Type B pancreatic cell (in vitro differentiated cells): ENCODE results near the gene UPK1B. TPM values are rescaled to one million over a fixed set of nuclear protein-coding genes. Genes with fewer than 3 reads are reported as not detected.

Source experiments
- DNase-seq: peaks from one replicate; pipeline ENCODE4 v3.0.0; 2021; ENCODE audit warnings: mixed read lengths; ENCODE audit not compliant: unreplicated experiment; ENCODE audit errors: extremely low spot score
- H3K27ac Mint-ChIP-seq: 2 replicates; pipeline ENCODE4 v1.8.0; 2021; ENCODE audit warnings: mild to moderate bottlenecking, mixed read lengths
- H3K27me3 Mint-ChIP-seq: 2 replicates; pipeline ENCODE4 v1.8.0; 2021; ENCODE audit warnings: mixed read lengths
- H3K36me3 Mint-ChIP-seq: 2 replicates; pipeline ENCODE4 v1.8.0; 2021; ENCODE audit warnings: mixed read lengths
- H3K4me1 Mint-ChIP-seq: one replicate; pipeline ENCODE4 v1.8.0; 2021; ENCODE audit warnings: mixed read lengths; ENCODE audit not compliant: unreplicated experiment
- H3K4me3 Mint-ChIP-seq: 2 replicates; pipeline ENCODE4 v1.8.0; 2021; ENCODE audit warnings: mild to moderate bottlenecking, mixed read lengths
- H3K9me3 Mint-ChIP-seq: 2 replicates; pipeline ENCODE4 v1.8.0; 2021; ENCODE audit warnings: mixed read lengths
- total RNA-seq: library from RNA; stranded (reverse); gene quantifications from 2 replicates; pipeline ENCODE4 v1.2.1, GENCODE V29; 2021; ENCODE audit warnings: low replicate concordance
- TF ChIP-seq, protein P1 (sequence below): fragments of 200-600 bp; sonication (generic); conservative IDR thresholded peaks from 2 replicates; pipeline ENCODE4 v1.5.0; 2021; ENCODE audit warnings: antibody characterized with exemption, mild to moderate bottlenecking

The UPK1B gene
- total RNA-seq, 1 donor from 2014 or later: 49.2 TPM

DNA sequence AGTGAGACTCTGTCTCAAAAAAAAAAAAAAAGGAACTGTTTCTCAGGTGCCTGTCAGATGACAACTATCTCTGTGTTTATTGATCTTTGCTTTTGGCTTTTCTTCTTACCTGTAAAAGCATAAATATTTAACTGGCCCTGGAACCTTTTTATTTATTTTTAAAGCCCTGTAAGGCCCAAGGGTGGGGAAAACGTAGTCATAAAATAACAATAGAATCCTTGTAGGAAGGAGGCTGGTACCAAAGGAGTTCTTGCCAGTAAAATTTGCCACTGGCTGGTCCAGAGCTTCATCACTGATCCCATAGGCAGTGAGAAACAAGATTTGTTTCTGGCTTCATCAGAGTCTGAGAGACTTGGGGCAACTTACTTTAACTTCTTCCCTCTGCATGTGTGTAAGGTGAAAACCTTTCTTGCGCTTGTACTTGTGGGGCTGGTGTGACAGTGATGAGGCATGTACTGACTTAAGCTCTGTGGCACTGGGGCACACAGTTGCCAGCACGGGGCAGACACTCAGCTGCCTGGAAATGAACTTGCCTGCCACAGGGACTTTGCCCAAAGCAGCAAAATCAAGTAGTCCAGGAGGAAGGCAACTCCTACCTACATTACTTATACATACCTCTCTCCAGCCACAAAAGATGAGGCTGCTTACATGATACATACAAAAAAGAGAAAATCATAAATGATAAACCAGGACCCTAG is 47.7 kb downstream of the UPK1B start:
- DNase-seq: no peak
- Mint-ChIP-seq H3K4me1 (no peaks in the 10 kb centered on the region), H3K27me3 (no peaks in the 10 kb centered on the region), H3K9me3 (no peaks in the 10 kb centered on the region), H3K4me3 (no peak overlapping the region), H3K27ac (no peak overlapping the region), H3K36me3 (peaks cover 32% of the 10 kb centered on the region)
- TF ChIP-seq, protein P1, sequence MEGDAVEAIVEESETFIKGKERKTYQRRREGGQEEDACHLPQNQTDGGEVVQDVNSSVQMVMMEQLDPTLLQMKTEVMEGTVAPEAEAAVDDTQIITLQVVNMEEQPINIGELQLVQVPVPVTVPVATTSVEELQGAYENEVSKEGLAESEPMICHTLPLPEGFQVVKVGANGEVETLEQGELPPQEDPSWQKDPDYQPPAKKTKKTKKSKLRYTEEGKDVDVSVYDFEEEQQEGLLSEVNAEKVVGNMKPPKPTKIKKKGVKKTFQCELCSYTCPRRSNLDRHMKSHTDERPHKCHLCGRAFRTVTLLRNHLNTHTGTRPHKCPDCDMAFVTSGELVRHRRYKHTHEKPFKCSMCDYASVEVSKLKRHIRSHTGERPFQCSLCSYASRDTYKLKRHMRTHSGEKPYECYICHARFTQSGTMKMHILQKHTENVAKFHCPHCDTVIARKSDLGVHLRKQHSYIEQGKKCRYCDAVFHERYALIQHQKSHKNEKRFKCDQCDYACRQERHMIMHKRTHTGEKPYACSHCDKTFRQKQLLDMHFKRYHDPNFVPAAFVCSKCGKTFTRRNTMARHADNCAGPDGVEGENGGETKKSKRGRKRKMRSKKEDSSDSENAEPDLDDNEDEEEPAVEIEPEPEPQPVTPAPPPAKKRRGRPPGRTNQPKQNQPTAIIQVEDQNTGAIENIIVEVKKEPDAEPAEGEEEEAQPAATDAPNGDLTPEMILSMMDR: no peak

DNA sequence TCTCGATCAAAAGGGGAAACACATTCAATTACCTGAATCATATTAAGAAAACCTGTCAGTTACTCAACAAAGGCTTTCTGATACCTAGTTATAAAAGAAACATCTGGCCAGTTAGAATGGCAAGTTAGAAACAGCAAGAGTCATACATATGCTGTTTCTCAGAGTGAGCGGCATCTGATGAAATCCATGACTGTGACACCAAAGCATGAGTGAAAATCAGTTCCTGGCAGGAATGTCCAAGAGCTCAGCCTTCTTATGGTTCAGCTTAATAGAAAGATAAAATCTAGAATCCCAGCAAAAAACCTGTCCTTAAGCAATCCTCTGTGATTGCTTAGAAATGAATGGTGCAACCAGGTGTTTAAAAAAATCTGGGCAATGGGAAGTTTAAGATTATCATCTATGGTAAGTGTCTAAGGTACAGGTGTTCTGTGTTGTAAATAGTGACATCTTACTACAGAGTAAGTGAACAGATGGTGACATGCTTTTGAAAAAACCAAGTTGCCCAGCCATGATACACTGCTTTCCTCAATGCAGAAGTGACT is 48.5 kb downstream of the UPK1B start:
- H3K4me1 Mint-ChIP-seq: no peaks in the 10 kb centered on the region
- peaks cover 34% of the 10 kb centered on the region for H3K36me3 Mint-ChIP-seq
- DNase-seq: no peak
- H3K27me3 Mint-ChIP-seq: no peaks in the 10 kb centered on the region
- H3K27ac Mint-ChIP-seq: no peak overlapping the region
- TF ChIP-seq, protein P1: no peak
- H3K9me3 Mint-ChIP-seq: no peaks in the 10 kb centered on the region
- H3K4me3 Mint-ChIP-seq: no peak overlapping the region

DNA sequence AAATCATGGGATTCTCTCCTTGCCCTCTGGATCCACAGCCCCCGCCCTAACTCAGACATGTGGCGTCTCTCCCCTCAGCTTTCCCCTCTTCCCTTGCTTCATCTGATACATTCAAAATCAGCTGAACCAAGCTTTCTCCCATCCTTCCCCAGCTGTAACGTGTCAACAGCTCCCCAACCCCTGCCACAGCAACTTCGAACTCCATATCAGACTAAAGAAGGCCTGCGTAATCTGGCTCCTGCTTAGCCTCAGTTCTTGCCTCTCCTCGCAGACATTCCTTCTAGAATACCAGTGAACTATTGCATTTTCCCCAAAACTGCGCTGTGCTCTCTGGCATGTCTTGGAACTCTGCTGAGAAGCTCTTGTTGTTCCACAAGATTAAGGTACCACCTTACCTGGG is 49.0 kb downstream of the UPK1B start:
- Mint-ChIP-seq H3K27me3 (no peaks in the 10 kb centered on the region), H3K4me1 (no peaks in the 10 kb centered on the region), H3K4me3 (no peak overlapping the region), H3K9me3 (no peaks in the 10 kb centered on the region), H3K36me3 (peaks cover 31% of the 10 kb centered on the region), H3K27ac (no peak overlapping the region)
- TF ChIP-seq, protein P1: no peak
- no peak for DNase-seq

DNA sequence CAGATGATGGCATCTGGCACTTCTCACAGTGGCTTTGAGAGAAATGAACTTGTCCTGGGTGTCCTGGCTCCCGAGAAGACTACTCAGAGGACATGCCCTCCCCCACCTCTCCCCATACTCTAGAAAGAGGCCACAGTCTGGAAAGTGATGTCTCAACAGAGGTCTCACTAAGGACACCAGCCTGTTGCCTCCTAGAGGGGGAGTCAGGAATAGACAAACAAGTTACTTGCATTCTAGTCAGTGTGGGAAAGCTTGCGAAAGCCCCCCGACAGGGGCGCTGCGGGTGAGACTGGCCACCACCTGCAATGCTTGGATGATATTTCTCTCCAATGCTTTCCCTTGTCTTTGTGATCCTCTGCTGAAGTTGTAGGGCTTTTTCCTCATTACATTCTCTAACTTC is 50.1 kb downstream of the UPK1B start:
- Mint-ChIP-seq H3K9me3 (no peaks in the 10 kb centered on the region), H3K4me1 (no peaks in the 10 kb centered on the region), H3K36me3 (peaks cover 34% of the 10 kb centered on the region), H3K27me3 (no peaks in the 10 kb centered on the region), H3K4me3 (no peak overlapping the region), H3K27ac (no peak overlapping the region)
- DNase-seq: no peak
- TF ChIP-seq, protein P1: no peak

DNA sequence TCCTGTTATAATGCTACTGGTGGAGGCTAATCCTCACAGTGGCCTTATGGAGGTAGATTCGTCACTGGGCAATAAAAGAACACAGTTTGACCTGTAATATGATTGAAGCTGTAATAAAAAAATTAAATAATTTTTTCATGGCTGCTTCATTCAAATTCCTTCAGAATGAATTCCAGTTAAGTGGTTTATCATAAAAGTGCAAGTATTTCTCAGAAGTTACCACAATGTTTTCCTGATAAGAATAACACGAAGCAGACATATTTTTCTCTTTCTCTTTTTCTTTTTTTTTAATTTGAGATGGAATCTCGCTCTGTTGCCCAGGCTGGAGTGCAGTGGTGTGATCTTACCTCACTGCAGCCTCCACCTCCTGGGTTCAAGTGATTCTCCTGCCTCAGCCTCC is 51.7 kb downstream of the UPK1B start:
- H3K27ac Mint-ChIP-seq: no peak overlapping the region
- H3K4me1 Mint-ChIP-seq: no peaks in the 10 kb centered on the region
- no peaks in the 10 kb centered on the region for H3K27me3 Mint-ChIP-seq
- H3K9me3 Mint-ChIP-seq: no peaks in the 10 kb centered on the region
- no peak overlapping the region for H3K4me3 Mint-ChIP-seq
- no peak for DNase-seq
- peaks cover 39% of the 10 kb centered on the region for H3K36me3 Mint-ChIP-seq
- TF ChIP-seq, protein P1: no peak
